ENCODE measurements around the gene SPRN.

SPRN gene

GRCh38 chr10:133405844-133406527 is 18.4 kb downstream of the SPRN start:
- Histone ChIP-seq H3K4me1 (ENCODE audit: control insufficient read depth in 2 of 2, insufficient read depth in 2 of 2, low read length in 2 of 2) (no peaks in the 10 kb centered on the region), H3K27me3 (ENCODE audit: control insufficient read depth in 2 of 2, insufficient read depth in 2 of 2, low read length in 2 of 2) (no peaks in the 10 kb centered on the region), H3K4me3 (ENCODE audit: low read length in 2 of 2) (no peak overlapping the region), H3K9me3 (ENCODE audit: control insufficient read depth in 2 of 2, low read length in 2 of 2) (no peaks in the 10 kb centered on the region), H3K36me3 (ENCODE audit: control insufficient read depth in 2 of 2, insufficient read depth in 2 of 2, low read length in 2 of 2) (peaks cover 24 to 38% of the 10 kb centered on the region in 2 donors), H3K27ac (ENCODE audit: low read depth in 2 of 2, low read length in 2 of 2) (no peak overlapping the region), H3K9ac (ENCODE audit: low read depth in 1 of 2, low read length in 2 of 2) (no peak overlapping the region)

GRCh38 chr10:133405272-133405671 is 19.2 kb downstream of the SPRN start:
- no peak overlapping the region for H3K27ac ChIP-seq (ENCODE audit: low read depth in 2 of 2, low read length in 2 of 2)
- H3K4me1 ChIP-seq (ENCODE audit: control insufficient read depth in 2 of 2, insufficient read depth in 2 of 2, low read length in 2 of 2), result no peaks in the 10 kb centered on the region
- peaks cover 23 to 36% of the 10 kb centered on the region in 2 donors for H3K36me3 ChIP-seq (ENCODE audit: control insufficient read depth in 2 of 2, insufficient read depth in 2 of 2, low read length in 2 of 2)
- no peaks in the 10 kb centered on the region for H3K27me3 ChIP-seq (ENCODE audit: control insufficient read depth in 2 of 2, insufficient read depth in 2 of 2, low read length in 2 of 2)
- H3K4me3 ChIP-seq (ENCODE audit: low read length in 2 of 2), result no peak overlapping the region
- H3K9ac ChIP-seq (ENCODE audit: low read depth in 1 of 2, low read length in 2 of 2), result no peak overlapping the region
- no peaks in the 10 kb centered on the region for H3K9me3 ChIP-seq (ENCODE audit: control insufficient read depth in 2 of 2, low read length in 2 of 2)

GRCh38 chr10:133403784-133404183 is 20.6 kb downstream of the SPRN start:
- no peaks in the 10 kb centered on the region for H3K27me3 ChIP-seq (ENCODE audit: control insufficient read depth in 2 of 2, insufficient read depth in 2 of 2, low read length in 2 of 2)
- H3K9ac ChIP-seq (ENCODE audit: low read depth in 1 of 2, low read length in 2 of 2), result no peak overlapping the region
- H3K4me1 ChIP-seq (ENCODE audit: control insufficient read depth in 2 of 2, insufficient read depth in 2 of 2, low read length in 2 of 2), result no peaks in the 10 kb centered on the region
- peaks cover 30 to 35% of the 10 kb centered on the region in 2 donors for H3K36me3 ChIP-seq (ENCODE audit: control insufficient read depth in 2 of 2, insufficient read depth in 2 of 2, low read length in 2 of 2)
- no peak overlapping the region for H3K4me3 ChIP-seq (ENCODE audit: low read length in 2 of 2)
- no peak overlapping the region for H3K27ac ChIP-seq (ENCODE audit: low read depth in 2 of 2, low read length in 2 of 2)
- no peaks in the 10 kb centered on the region for H3K9me3 ChIP-seq (ENCODE audit: control insufficient read depth in 2 of 2, low read length in 2 of 2)

GRCh38 chr10:133403359-133403758 is 21.1 kb downstream of the SPRN start:
- Histone ChIP-seq H3K4me1 (ENCODE audit: control insufficient read depth in 2 of 2, insufficient read depth in 2 of 2, low read length in 2 of 2) (no peaks in the 10 kb centered on the region), H3K4me3 (ENCODE audit: low read length in 2 of 2) (no peak overlapping the region), H3K36me3 (ENCODE audit: control insufficient read depth in 2 of 2, insufficient read depth in 2 of 2, low read length in 2 of 2) (peaks cover 34 to 35% of the 10 kb centered on the region in 2 donors), H3K9ac (ENCODE audit: low read depth in 1 of 2, low read length in 2 of 2) (no peak overlapping the region), H3K27me3 (ENCODE audit: control insufficient read depth in 2 of 2, insufficient read depth in 2 of 2, low read length in 2 of 2) (no peaks in the 10 kb centered on the region), H3K27ac (ENCODE audit: low read depth in 2 of 2, low read length in 2 of 2) (no peak overlapping the region), H3K9me3 (ENCODE audit: control insufficient read depth in 2 of 2, low read length in 2 of 2) (no peaks in the 10 kb centered on the region)

- H3K36me3 ChIP-seq (ENCODE audit: control insufficient read depth in 2 of 2, insufficient read depth in 2 of 2, low read length in 2 of 2), result peaks cover 35 to 36% of the 10 kb centered on the region in 2 donors
- H3K4me3 ChIP-seq (ENCODE audit: low read length in 2 of 2), result no peak overlapping the region
- peak overlapping the region in 1 of 2 donors; percentile 67 for H3K27ac ChIP-seq (ENCODE audit: low read depth in 2 of 2, low read length in 2 of 2)
- H3K27me3 ChIP-seq (ENCODE audit: control insufficient read depth in 2 of 2, insufficient read depth in 2 of 2, low read length in 2 of 2), result no peaks in the 10 kb centered on the region
- no peaks in the 10 kb centered on the region for H3K9me3 ChIP-seq (ENCODE audit: control insufficient read depth in 2 of 2, low read length in 2 of 2)
- no peaks in the 10 kb centered on the region for H3K4me1 ChIP-seq (ENCODE audit: control insufficient read depth in 2 of 2, insufficient read depth in 2 of 2, low read length in 2 of 2)
- no peak overlapping the region for H3K9ac ChIP-seq (ENCODE audit: low read depth in 1 of 2, low read length in 2 of 2)
Measured at GRCh38 chr10:133401981-133402725, 22.3 kb downstream of the SPRN start.

- peaks cover 36 to 41% of the 10 kb centered on the region in 2 donors for H3K36me3 ChIP-seq (ENCODE audit: control insufficient read depth in 2 of 2, insufficient read depth in 2 of 2, low read length in 2 of 2)
- H3K4me3 ChIP-seq (ENCODE audit: low read length in 2 of 2), result no peak overlapping the region
- H3K9me3 ChIP-seq (ENCODE audit: control insufficient read depth in 2 of 2, low read length in 2 of 2), result no peaks in the 10 kb centered on the region
- H3K9ac ChIP-seq (ENCODE audit: low read depth in 1 of 2, low read length in 2 of 2), result no peak overlapping the region
- peak overlapping the region in 1 of 2 donors; percentile 67 for H3K27ac ChIP-seq (ENCODE audit: low read depth in 2 of 2, low read length in 2 of 2)
- H3K27me3 ChIP-seq (ENCODE audit: control insufficient read depth in 2 of 2, insufficient read depth in 2 of 2, low read length in 2 of 2), result no peaks in the 10 kb centered on the region
- H3K4me1 ChIP-seq (ENCODE audit: control insufficient read depth in 2 of 2, insufficient read depth in 2 of 2, low read length in 2 of 2), result no peaks in the 10 kb centered on the region
Measured at GRCh38 chr10:133401500-133401899, 22.9 kb downstream of the SPRN start.

GRCh38 chr10:133400624-133401424 is 23.6 kb downstream of the SPRN start:
- Histone ChIP-seq H3K9ac (ENCODE audit: low read depth in 1 of 2, low read length in 2 of 2) (no peak overlapping the region), H3K4me1 (ENCODE audit: control insufficient read depth in 2 of 2, insufficient read depth in 2 of 2, low read length in 2 of 2) (no peaks in the 10 kb centered on the region), H3K9me3 (ENCODE audit: control insufficient read depth in 2 of 2, low read length in 2 of 2) (no peaks in the 10 kb centered on the region), H3K4me3 (ENCODE audit: low read length in 2 of 2) (no peak overlapping the region), H3K27me3 (ENCODE audit: control insufficient read depth in 2 of 2, insufficient read depth in 2 of 2, low read length in 2 of 2) (no peaks in the 10 kb centered on the region), H3K36me3 (ENCODE audit: control insufficient read depth in 2 of 2, insufficient read depth in 2 of 2, low read length in 2 of 2) (peaks cover 36 to 46% of the 10 kb centered on the region in 2 donors), H3K27ac (ENCODE audit: low read depth in 2 of 2, low read length in 2 of 2) (peak overlapping the region; percentile 37 to 67)

- Histone ChIP-seq H3K27me3 (ENCODE audit: control insufficient read depth in 2 of 2, insufficient read depth in 2 of 2, low read length in 2 of 2) (no peaks in the 10 kb centered on the region), H3K9ac (ENCODE audit: low read depth in 1 of 2, low read length in 2 of 2) (no peak overlapping the region), H3K36me3 (ENCODE audit: control insufficient read depth in 2 of 2, insufficient read depth in 2 of 2, low read length in 2 of 2) (peaks cover 33 to 46% of the 10 kb centered on the region in 2 donors), H3K4me1 (ENCODE audit: control insufficient read depth in 2 of 2, insufficient read depth in 2 of 2, low read length in 2 of 2) (peaks cover 6 to 8% of the 10 kb centered on the region in 2 donors), H3K27ac (ENCODE audit: low read depth in 2 of 2, low read length in 2 of 2) (no peak overlapping the region), H3K9me3 (ENCODE audit: control insufficient read depth in 2 of 2, low read length in 2 of 2) (no peaks in the 10 kb centered on the region), H3K4me3 (ENCODE audit: low read length in 2 of 2) (no peak overlapping the region)
Measured at GRCh38 chr10:133399123-133399601, 25.3 kb downstream of the SPRN start.

GRCh38 chr10:133397938-133398337 is 26.5 kb downstream of the SPRN start:
- Histone ChIP-seq H3K4me3 (ENCODE audit: low read length in 2 of 2) (no peak overlapping the region), H3K36me3 (ENCODE audit: control insufficient read depth in 2 of 2, insufficient read depth in 2 of 2, low read length in 2 of 2) (peaks cover 27 to 39% of the 10 kb centered on the region in 2 donors), H3K27me3 (ENCODE audit: control insufficient read depth in 2 of 2, insufficient read depth in 2 of 2, low read length in 2 of 2) (no peaks in the 10 kb centered on the region), H3K9me3 (ENCODE audit: control insufficient read depth in 2 of 2, low read length in 2 of 2) (no peaks in the 10 kb centered on the region), H3K9ac (ENCODE audit: low read depth in 1 of 2, low read length in 2 of 2) (no peak overlapping the region), H3K4me1 (ENCODE audit: control insufficient read depth in 2 of 2, insufficient read depth in 2 of 2, low read length in 2 of 2) (peaks cover 8% of the 10 kb centered on the region in 2 donors), H3K27ac (ENCODE audit: low read depth in 2 of 2, low read length in 2 of 2) (no peak overlapping the region)
